HepG2 (cell line): ENCODE results near the gene FZD4. TPM values are rescaled to one million over a fixed set of nuclear protein-coding genes. Genes with fewer than 3 reads are reported as not detected.

Source experiments
- BORCS8-MEF2B ChIP-seq: sonication (generic); formaldehyde crosslinking; IDR thresholded peaks from 2 replicates; pipeline ENCODE4 v1.8.0; 2022; ENCODE audit warnings: mild to moderate bottlenecking, missing genetic modification reagents
- CREM ChIP-seq, 2 experiments: sonication (generic) in 1 of 2; formaldehyde crosslinking in 1 of 2; IDR thresholded peaks; 2 replicates each; pipeline versions ENCODE4 v1.4.0 to v1.6.1; 2016 to 2020; ENCODE audit warnings: antibody characterized with exemption in 1 of 2, mild to moderate bottlenecking in 1 of 2, missing genetic modification reagents in 1 of 2
- FIP1L1 ChIP-seq: fragments of 200-400 bp; formaldehyde crosslinking; IDR thresholded peaks from 2 replicates; pipeline ENCODE4 v1.6.1; 2018; ENCODE audit warnings: low read depth, mild to moderate bottlenecking, low read length, moderate library complexity, borderline replicate concordance; ENCODE audit not compliant: insufficient read depth
- FOXA1 ChIP-seq, 2 experiments: fragments of 450-650 bp in 1 of 2; sonication (generic) in 1 of 2; formaldehyde crosslinking in 1 of 2; IDR thresholded peaks; 2 replicates each; pipeline versions ENCODE4 v1.4.0 to v1.6.1; 2016 to 2020; ENCODE audit warnings: missing genetic modification reagents in 1 of 2
- FOXP1 ChIP-seq, 2 experiments: fragments of 450-650 bp in 1 of 2; IDR thresholded peaks; 2 replicates each; pipeline ENCODE4 v1.6.1; 2017 to 2018; ENCODE audit warnings: antibody characterized with exemption in 1 of 2
- HNRNPL ChIP-seq: fragments of 200-400 bp; formaldehyde crosslinking; IDR thresholded peaks from 2 replicates; pipeline ENCODE4 v1.6.1; 2017; ENCODE audit warnings: mild to moderate bottlenecking, low read depth, low read length
- HOMEZ ChIP-seq: IDR thresholded peaks from 2 replicates; pipeline ENCODE4 v1.6.1; 2016; ENCODE audit warnings: low read depth
- KAT7 ChIP-seq: IDR thresholded peaks from 2 replicates; pipeline ENCODE4 v1.6.1; 2018; ENCODE audit warnings: borderline replicate concordance, missing compliant biosample characterization
- KLF6 ChIP-seq: IDR thresholded peaks from 2 replicates; pipeline ENCODE4 v1.8.0; 2016; ENCODE audit warnings: missing biosample characterization, missing genetic modification reagents
- NR1H2 ChIP-seq: sonication (generic); formaldehyde crosslinking; IDR thresholded peaks from 2 replicates; pipeline ENCODE4 v1.8.1; 2022; ENCODE audit warnings: low read depth, missing genetic modification reagents, borderline replicate concordance
- PAX8 ChIP-seq: sonication (generic); formaldehyde crosslinking; IDR thresholded peaks from 2 replicates; pipeline ENCODE4 v1.8.0; 2022; ENCODE audit warnings: mild to moderate bottlenecking, missing genetic modification reagents, borderline replicate concordance
- SOX6 ChIP-seq, 2 experiments: fragments of 450-650 bp in 1 of 2; sonication (generic) in 1 of 2; formaldehyde crosslinking in 1 of 2; IDR thresholded peaks; 2 replicates each; pipeline versions ENCODE4 v1.4.0 to v1.6.1; 2017 to 2020; ENCODE audit warnings: antibody characterized with exemption in 1 of 2, mild to moderate bottlenecking in 1 of 2, missing genetic modification reagents in 1 of 2
- SPEN ChIP-seq: sonication (generic); formaldehyde crosslinking; IDR thresholded peaks from 2 replicates; pipeline ENCODE4 v1.5.1; 2020; ENCODE audit warnings: low read depth, mild to moderate bottlenecking, missing genetic modification reagents
- TFAP4 ChIP-seq: sonication (generic); IDR thresholded peaks from 2 replicates; pipeline ENCODE4 v1.6.1; 2016; ENCODE audit warnings: low read depth, borderline replicate concordance
- ZBTB44 ChIP-seq: sonication (generic); formaldehyde crosslinking; IDR thresholded peaks from 2 replicates; pipeline ENCODE4 v1.4.0; 2020; ENCODE audit warnings: missing genetic modification reagents
- ZNF121 ChIP-seq: sonication (generic); formaldehyde crosslinking; IDR thresholded peaks from 2 replicates; pipeline ENCODE4 v1.5.0; 2020; ENCODE audit warnings: mild to moderate bottlenecking, missing genetic modification reagents
- ZNF124 ChIP-seq: sonication (generic); formaldehyde crosslinking; IDR thresholded peaks from 2 replicates; pipeline ENCODE4 v1.4.0; 2020; ENCODE audit warnings: missing genetic modification reagents
- ZSCAN22 ChIP-seq: sonication (generic); formaldehyde crosslinking; IDR thresholded peaks from 2 replicates; pipeline ENCODE4 v1.4.0; 2020; ENCODE audit warnings: mild to moderate bottlenecking, missing genetic modification reagents
- ZXDC ChIP-seq: sonication (generic); formaldehyde crosslinking; IDR thresholded peaks from 2 replicates; pipeline ENCODE4 v1.5.0; 2020; ENCODE audit warnings: mild to moderate bottlenecking, missing genetic modification reagents
- polyA plus RNA-seq, 8 experiments: library from polyadenylated mRNA; depleted of rRNA in 3 of 8; stranded (reverse) in 7 of 8; unstranded in 1 of 8; fragments of >200 nt; fragmentation: Illumina TruSeq in 4 of 8; extraction: Trizol in 4 of 8; gene quantifications; 2 replicates each; pipeline versions ENCODE4 v1.2.1 to v1.2.3, GENCODE V29; 2011 to 2016; ENCODE audit warnings: low read depth in 4 of 8, missing spikeins in 1 of 8, mixed read lengths in 1 of 8; ENCODE audit not compliant: insufficient read depth in 1 of 8
- total RNA-seq, 5 experiments: library from RNA; depleted of rRNA; stranded (reverse); fragments of >200 nt; fragmentation: Illumina TruSeq; extraction: Trizol; gene quantifications; 2 replicates each; pipeline ENCODE4 v1.2.3, GENCODE V29; 2016; ENCODE audit warnings: low read depth in 1 of 5
- TF ChIP-seq, protein P1 (sequence below): IDR thresholded peaks from 2 replicates; pipeline ENCODE4 v1.6.1; 2016

The FZD4 gene
- total and polyA plus RNA-seq, 2 of the 13 experiments (the other 11 are each of a cell fraction or from before 2014, with no cell fraction given), result 46.5 to 70.4 TPM

- TF ChIP-seq ZNF121 (CRISPR knock-in tag), result no peak
- no peak for TF ChIP-seq FOXP1 (IDR thresholded peaks at IDR 0.05)
- peak; percentile 94 for TF ChIP-seq FOXP1 (CRISPR knock-in tag; IDR thresholded peaks at IDR 0.05)
- 0 out of 2 replicates have a peak, but pooled peaks have one; percentile 52 for TF ChIP-seq HNRNPL
- peak; percentile 76 for TF ChIP-seq HOMEZ (CRISPR knock-in tag)
- TF ChIP-seq KLF6 (CRISPR knock-in tag), result 0 out of 2 replicates have a peak, but pooled peaks have one; percentile 36
- TF ChIP-seq NR1H2 (CRISPR knock-in tag), result no peak
- peak; percentile 91 for TF ChIP-seq CREM (IDR thresholded peaks at IDR 0.05)
- TF ChIP-seq CREM (CRISPR knock-in tag; IDR thresholded peaks at IDR 0.05), result no peak
- no peak for TF ChIP-seq SOX6 (IDR thresholded peaks at IDR 0.05)
- TF ChIP-seq SOX6 (CRISPR knock-in tag; IDR thresholded peaks at IDR 0.05), result peak; percentile 94
- TF ChIP-seq KAT7 (CRISPR knock-in tag), result no peak; the same call in none of the 2 replicates
- TF ChIP-seq SPEN, result peak; percentile 39; the same call in 1 of the 2 replicates
- peak; percentile 62; the same call in 1 of the 2 replicates for TF ChIP-seq FOXA1 (IDR thresholded peaks at IDR 0.05)
- TF ChIP-seq FOXA1 (CRISPR knock-in tag; IDR thresholded peaks at IDR 0.05), result peak; percentile 74
- TF ChIP-seq, protein P1, sequence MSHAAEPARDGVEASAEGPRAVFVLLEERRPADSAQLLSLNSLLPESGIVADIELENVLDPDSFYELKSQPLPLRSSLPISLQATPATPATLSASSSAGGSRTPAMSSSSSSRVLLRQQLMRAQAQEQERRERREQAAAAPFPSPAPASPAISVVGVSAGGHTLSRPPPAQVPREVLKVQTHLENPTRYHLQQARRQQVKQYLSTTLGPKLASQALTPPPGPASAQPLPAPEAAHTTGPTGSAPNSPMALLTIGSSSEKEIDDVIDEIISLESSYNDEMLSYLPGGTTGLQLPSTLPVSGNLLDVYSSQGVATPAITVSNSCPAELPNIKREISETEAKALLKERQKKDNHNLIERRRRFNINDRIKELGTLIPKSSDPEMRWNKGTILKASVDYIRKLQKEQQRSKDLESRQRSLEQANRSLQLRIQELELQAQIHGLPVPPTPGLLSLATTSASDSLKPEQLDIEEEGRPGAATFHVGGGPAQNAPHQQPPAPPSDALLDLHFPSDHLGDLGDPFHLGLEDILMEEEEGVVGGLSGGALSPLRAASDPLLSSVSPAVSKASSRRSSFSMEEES (CRISPR knock-in tag), result peak; percentile 53
- no peak for TF ChIP-seq ZXDC (CRISPR knock-in tag)
- TF ChIP-seq FIP1L1, result no peak
- TF ChIP-seq ZSCAN22, result no peak
- no peak; the same call in 1 of the 2 replicates for TF ChIP-seq ZNF124
- TF ChIP-seq PAX8 (CRISPR knock-in tag), result no peak
- TF ChIP-seq ZBTB44 (CRISPR knock-in tag), result no peak
- TF ChIP-seq TFAP4, result no peak
- no peak; the same call in 1 of the 2 replicates for TF ChIP-seq BORCS8-MEF2B (CRISPR knock-in tag)
Measured at GRCh38 chr11:86941077-86941870, 13.9 kb downstream of the FZD4 start (continued).
